GM04503 (cell line): Measurements from ENCODE around the gene TSPAN13.

Experiments
- DNase-seq: peaks from one replicate; pipeline ENCODE4 v3.0.0-alpha.2; 2012; ENCODE audit warnings: low read depth

Gene TSPAN13

GRCh38 chr7:16813232-16813616, 59.7 kb downstream of the TSPAN13 start:
- DNase-seq = no peak

- DNase-seq = no peak
Measured at GRCh38 chr7:16815001-16815400, 61.4 kb downstream of the TSPAN13 start.

GRCh38 chr7:16816824-16817223, 63.3 kb downstream of the TSPAN13 start:
- DNase-seq = no peak

- peak; percentile 21 for DNase-seq
Measured at GRCh38 chr7:16817536-16817935, 64.0 kb downstream of the TSPAN13 start.

- DNase-seq = no peak
Measured at GRCh38 chr7:16818732-16819131, 65.2 kb downstream of the TSPAN13 start.

GRCh38 chr7:16822029-16822428, 68.5 kb downstream of the TSPAN13 start:
- no peak for DNase-seq

- DNase-seq = no peak
Measured at GRCh38 chr7:16826060-16826459, 72.5 kb downstream of the TSPAN13 start.

GRCh38 chr7:16833373-16833772, 79.8 kb downstream of the TSPAN13 start:
- no peak for DNase-seq
